GM19372 (cell line): ENCODE measurements around the gene INPP1.

Experiments used
- ATAC-seq: cut with Tn5 transposase; IDR thresholded peaks from one replicate; pipeline ENCODE4 v1.9.1; 2021; ENCODE audit warnings: mild to moderate bottlenecking, low read depth, moderate library complexity; ENCODE audit not compliant: unreplicated experiment

INPP1 gene

GRCh38 chr2:190360561-190360960 is 17.2 kb downstream of the INPP1 start:
- no peak for ATAC-seq

GRCh38 chr2:190360965-190361364 is 17.6 kb downstream of the INPP1 start:
- no peak for ATAC-seq

- ATAC-seq = no peak
Measured at GRCh38 chr2:190361572-190361971, 18.2 kb downstream of the INPP1 start.

GRCh38 chr2:190362894-190363293 is 19.5 kb downstream of the INPP1 start:
- ATAC-seq = no peak

- no peak for ATAC-seq
Measured at GRCh38 chr2:190365499-190366204, 22.3 kb downstream of the INPP1 start.

GRCh38 chr2:190366248-190366753 is 22.9 kb downstream of the INPP1 start:
- ATAC-seq = no peak

- no peak for ATAC-seq
Measured at GRCh38 chr2:190367091-190367490, 23.7 kb downstream of the INPP1 start.

- ATAC-seq = no peak
Measured at GRCh38 chr2:190369635-190370034, 26.2 kb downstream of the INPP1 start.

- no peak for ATAC-seq
Measured at GRCh38 chr2:190376083-190376482, 32.7 kb downstream of the INPP1 start.

- ATAC-seq = no peak
Measured at GRCh38 chr2:190376591-190377245, 33.3 kb downstream of the INPP1 start.

GRCh38 chr2:190378880-190379237 is 35.5 kb downstream of the INPP1 start:
- ATAC-seq = no peak

GRCh38 chr2:190379249-190379964 is 36.0 kb downstream of the INPP1 start:
- no peak for ATAC-seq

- no peak for ATAC-seq
Measured at GRCh38 chr2:190380962-190381412, 37.6 kb downstream of the INPP1 start.

GRCh38 chr2:190382851-190383250 is 39.5 kb downstream of the INPP1 start:
- ATAC-seq = peak; percentile 83

GRCh38 chr2:190387422-190387821 is 44.0 kb downstream of the INPP1 start:
- no peak for ATAC-seq

- no peak for ATAC-seq
Measured at GRCh38 chr2:190396271-190396670, 52.9 kb downstream of the INPP1 start.

GRCh38 chr2:190402986-190403603 is 59.7 kb downstream of the INPP1 start:
- ATAC-seq = no peak

GRCh38 chr2:190404487-190404886 is 61.1 kb downstream of the INPP1 start:
- ATAC-seq = no peak

- no peak for ATAC-seq
Measured at GRCh38 chr2:190405070-190405469, 61.7 kb downstream of the INPP1 start.

GRCh38 chr2:190405995-190406394 is 62.6 kb downstream of the INPP1 start:
- ATAC-seq = no peak

- ATAC-seq = no peak
Measured at GRCh38 chr2:190406805-190407204, 63.4 kb downstream of the INPP1 start.
